A549 (cell line): Measurements from ENCODE around the gene FBXO7. TPM values are rescaled to one million over a fixed set of nuclear protein-coding genes. Genes with fewer than 3 reads are reported as not detected.

Source experiments
- ATAC-seq, 2 experiments: fragments of 200-7000 bp in 1 of 2; fragments of >200 bp in 1 of 2; cut with Nextera tagmentation in 1 of 2; cut with Tn5 transposase in 1 of 2; 3 replicates each; pipeline versions ENCODE4 v1.8.0 to v1.9.1; 2018 to 2020; ENCODE audit warnings: mild to moderate bottlenecking in 1 of 2, moderate library complexity in 1 of 2
- CTCF ChIA-PET: fragments of 300-600 bp; sonication (Branson Sonifier 250); formaldehyde crosslinking; extraction: SDS; loops from one replicate; lab custom pipeline; 2021; ENCODE audit warnings: antibody characterized with exemption, inconsistent platforms; lab: Yijun Ruan, JAX
- POLR2A ChIA-PET: fragments of 350-600 bp; formaldehyde crosslinking; extraction: SDS; loops from one replicate; lab custom pipeline; 2021; ENCODE audit warnings: antibody characterized with exemption, inconsistent platforms; lab: Yijun Ruan, JAX
- DNase-seq, 2 experiments: peaks; one replicate each; pipeline versions ENCODE4 v3.0.0 to v3.0.0-alpha.2; 2011 to 2016; ENCODE audit warnings: low read depth in 1 of 2, low spot score in 1 of 2
- FAIRE-seq: peaks from 2 replicates; lab custom pipeline; 2011; peaks lifted over from hg19 to GRCh38; lab: Jason Lieb, UNC
- H3K27ac ChIP-seq, 2 experiments: fragments of >200 bp; sonication (Bioruptor Twin); formaldehyde crosslinking; 3 replicates each; pipeline ENCODE4 v1.5.1; 2016 to 2017
- H3K4me1 ChIP-seq: fragments of >200 bp; sonication (Bioruptor Twin); formaldehyde crosslinking; 3 replicates; pipeline ENCODE4 v1.6.1; 2016
- H3K4me2 ChIP-seq: fragments of >200 bp; sonication (Bioruptor Twin); formaldehyde crosslinking; 3 replicates; pipeline ENCODE4 v1.6.1; 2016
- H3K4me3 ChIP-seq: fragments of >200 bp; sonication (Bioruptor Twin); formaldehyde crosslinking; 3 replicates; pipeline ENCODE4 v1.5.1; 2016
- H3K9me3 ChIP-seq: fragments of >200 bp; sonication (Bioruptor Twin); formaldehyde crosslinking; 3 replicates; pipeline ENCODE4 v1.6.1; 2016
- BHLHE40 ChIP-seq: IDR thresholded peaks from 2 replicates; pipeline ENCODE4 v1.6.1; 2012; ENCODE audit warnings: low read depth, low read length, inconsistent platforms
- CBX2 ChIP-seq: fragments of 200-600 bp; sonication (generic); IDR thresholded peaks from 2 replicates; pipeline ENCODE4 v1.6.1; 2016; ENCODE audit warnings: low read depth, mild to moderate bottlenecking, borderline replicate concordance
- CEBPB ChIP-seq, 2 experiments: fragments of >200 bp in 1 of 2; sonication (Bioruptor Twin) in 1 of 2; formaldehyde crosslinking in 1 of 2; IDR thresholded peaks; 2 replicates each; pipeline ENCODE4 v1.6.1; 2012 to 2016
- EHF ChIP-seq: fragments of 250-450 bp; sonication (Bioruptor Pico); IDR thresholded peaks from 2 replicates; pipeline ENCODE4 v1.5.0; 2020; ENCODE audit warnings: mild to moderate bottlenecking
- ESRRA ChIP-seq: fragments of 150-350 bp; IDR thresholded peaks from 2 replicates; pipeline ENCODE4 v1.6.1; 2014; ENCODE audit warnings: mild to moderate bottlenecking, low read length, borderline replicate concordance
- FOSL2 ChIP-seq, 2 experiments: fragments of 450-650 bp in 1 of 2; fragments of >200 bp in 1 of 2; sonication (Bioruptor Twin) in 1 of 2; formaldehyde crosslinking; IDR thresholded peaks; 2 replicates each; pipeline versions ENCODE4 v1.5.0 to v1.6.1; 2016 to 2020; ENCODE audit warnings: mild to moderate bottlenecking in 1 of 2, moderate library complexity in 1 of 2
- FOXS1 ChIP-seq: fragments of 250-450 bp; sonication (Bioruptor Pico); IDR thresholded peaks from 2 replicates; pipeline ENCODE4 v1.5.0; 2020; ENCODE audit warnings: mild to moderate bottlenecking, moderate library complexity
- GATA3 ChIP-seq: IDR thresholded peaks from 2 replicates; pipeline ENCODE4 v1.6.1; 2012; ENCODE audit warnings: borderline replicate concordance
- HOXA7 ChIP-seq: fragments of 250-450 bp; sonication (Bioruptor Pico); IDR thresholded peaks from 2 replicates; pipeline ENCODE4 v1.5.0; 2020; ENCODE audit warnings: mild to moderate bottlenecking, moderate library complexity
- HOXB5 ChIP-seq: fragments of 250-450 bp; sonication (Bioruptor Pico); IDR thresholded peaks from 2 replicates; pipeline ENCODE4 v1.5.0; 2020; ENCODE audit warnings: mild to moderate bottlenecking, moderate library complexity
- JUN ChIP-seq, 2 experiments: fragments of >200 bp; sonication (Bioruptor Twin); formaldehyde crosslinking; IDR thresholded peaks; 2 replicates in 1 of 2; 3 replicates in 1 of 2; pipeline ENCODE4 v1.6.1; 2016 to 2017
- MAX ChIP-seq: IDR thresholded peaks from 2 replicates; pipeline ENCODE4 v1.6.1; 2012
- MAZ ChIP-seq: fragments of 150-350 bp; IDR thresholded peaks from 2 replicates; pipeline ENCODE4 v1.6.1; 2014; ENCODE audit warnings: antibody characterized with exemption, low read depth, low read length, borderline replicate concordance
- MYC ChIP-seq: IDR thresholded peaks from 2 replicates; pipeline ENCODE4 v1.6.1; 2012; ENCODE audit warnings: mild to moderate bottlenecking, inconsistent platforms, low read length, improper control_type of control experiment, borderline replicate concordance
- POLR2A ChIP-seq: IDR thresholded peaks from 2 replicates; pipeline ENCODE4 v1.6.1; 2012; ENCODE audit warnings: mild to moderate bottlenecking, low read length
- POLR2AphosphoS2 ChIP-seq: conservative IDR thresholded peaks from 2 replicates; pipeline ENCODE4 v1.6.1; 2012; ENCODE audit warnings: low read length, improper control_type of control experiment, inconsistent platforms
- RNF2 ChIP-seq: fragments of 200-600 bp; sonication (generic); IDR thresholded peaks from 2 replicates; pipeline ENCODE4 v1.6.1; 2016; ENCODE audit warnings: low read depth, mild to moderate bottlenecking, antibody characterized with exemption, moderate library complexity, borderline replicate concordance
- SREBF2 ChIP-seq: fragments of 450-650 bp; IDR thresholded peaks from 2 replicates; pipeline ENCODE4 v1.6.1; 2014; ENCODE audit warnings: mild to moderate bottlenecking, moderate library complexity
- TFCP2L1 ChIP-seq: fragments of 250-450 bp; sonication (Bioruptor Pico); IDR thresholded peaks from 2 replicates; pipeline ENCODE4 v1.5.0; 2021; ENCODE audit warnings: mild to moderate bottlenecking
- USF2 ChIP-seq: fragments of 450-650 bp; IDR thresholded peaks from 2 replicates; pipeline ENCODE4 v1.6.1; 2014; ENCODE audit warnings: antibody characterized with exemption
- ZC3H11A ChIP-seq: fragments of 450-650 bp; IDR thresholded peaks from 2 replicates; pipeline ENCODE4 v1.6.1; 2014; ENCODE audit warnings: antibody characterized with exemption, mild to moderate bottlenecking
- ZFP36 ChIP-seq: fragments of 450-650 bp; IDR thresholded peaks from 2 replicates; pipeline ENCODE4 v1.6.1; 2014; ENCODE audit warnings: borderline replicate concordance; ENCODE audit not compliant: partially characterized antibody
- ZNF302 ChIP-seq: fragments of 250-450 bp; sonication (Bioruptor Pico); IDR thresholded peaks from 2 replicates; pipeline ENCODE4 v1.9.0; 2021; ENCODE audit warnings: inconsistent platforms, mild to moderate bottlenecking, moderate library complexity
- WGBS: methylation state at CpG from one replicate; pipeline ENCODE4 v1.1.6; 2017; ENCODE audit errors: missing lambda C conversion rate; 5-methylcytosine and 5-hydroxymethylcytosine counted together
- polyA plus RNA-seq, 4 experiments: library from polyadenylated mRNA; depleted of rRNA in 3 of 4; stranded (reverse); fragments of >200 nt; fragmentation: RNase III in 1 of 4; extraction: RNeasy Plus Mini Kit Qiagen cat#74134 plus additional on column Dnase treatment in 1 of 4; gene quantifications; 2 replicates in 3 of 4; 3 replicates in 1 of 4; pipeline ENCODE4 v1.2.3, GENCODE V29; 2011 to 2017
- TF ChIP-seq, protein P1 (sequence below): fragments of 250-450 bp; sonication (Bioruptor Pico); IDR thresholded peaks from 2 replicates; pipeline ENCODE4 v1.5.0; 2020; ENCODE audit warnings: low read depth, mild to moderate bottlenecking, moderate library complexity
- TF ChIP-seq, protein P2 (sequence below): fragments of >200 bp; sonication (Bioruptor Twin); formaldehyde crosslinking; IDR thresholded peaks from 2 replicates; pipeline ENCODE4 v1.6.1; 2016
- TF ChIP-seq, protein P3 (sequence below): IDR thresholded peaks from 2 replicates; pipeline ENCODE4 v1.6.1; 2012
- TF ChIP-seq, protein P4 (sequence below): fragments of 150-350 bp; IDR thresholded peaks from 2 replicates; pipeline ENCODE4 v1.6.1; 2014; ENCODE audit warnings: low read depth, mild to moderate bottlenecking, low read length
- TF ChIP-seq, protein P5 (sequence below): IDR thresholded peaks from 2 replicates; pipeline ENCODE4 v1.6.1; 2012; ENCODE audit warnings: low read depth, borderline replicate concordance

FBXO7 gene
- polyA plus RNA-seq, 2 of the 4 experiments (the other 2 are of a cell fraction): 58.0 to 131 TPM

DNA sequence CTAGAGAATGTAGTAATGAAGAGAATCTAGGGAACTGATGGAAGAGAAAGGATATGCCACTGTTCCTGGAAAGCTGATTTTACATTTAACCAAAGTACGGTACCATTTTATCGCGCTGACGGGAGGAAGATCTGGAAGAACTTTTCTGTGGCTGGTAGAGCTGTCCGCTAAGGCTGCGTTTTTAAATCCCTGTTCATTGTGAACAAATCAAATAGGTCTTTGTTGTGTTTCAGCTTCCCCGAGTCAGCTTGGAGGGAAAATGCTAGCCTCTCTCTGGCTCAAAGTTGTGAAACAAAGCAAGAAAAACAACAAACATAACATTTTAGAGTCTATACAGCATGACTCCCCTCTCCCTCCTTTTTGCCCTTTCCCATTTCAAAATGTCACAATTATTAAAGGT is 34.4 kb downstream of the FBXO7 start:
- H3K27ac ChIP-seq: no peak overlapping the region
- H3K4me1 ChIP-seq: no peaks in the 10 kb centered on the region
- ChIA-PET POLR2A (no interaction called here), CTCF (interaction anchor here (1.3 kb wide), 1 partner anchor 9 kb away, joined by 5 read pairs; no protein-coding TSS in a partner anchor)
- ATAC-seq (no peak), DNase-seq (no peak), FAIRE-seq (no peak)
- no peak overlapping the region for H3K4me3 ChIP-seq
- TF ChIP-seq, protein P1, sequence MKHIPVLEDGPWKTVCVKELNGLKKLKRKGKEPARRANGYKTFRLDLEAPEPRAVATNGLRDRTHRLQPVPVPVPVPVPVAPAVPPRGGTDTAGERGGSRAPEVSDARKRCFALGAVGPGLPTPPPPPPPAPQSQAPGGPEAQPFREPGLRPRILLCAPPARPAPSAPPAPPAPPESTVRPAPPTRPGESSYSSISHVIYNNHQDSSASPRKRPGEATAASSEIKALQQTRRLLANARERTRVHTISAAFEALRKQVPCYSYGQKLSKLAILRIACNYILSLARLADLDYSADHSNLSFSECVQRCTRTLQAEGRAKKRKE (CRISPR knock-in tag): no peak
- TF ChIP-seq RNF2 (no peak), POLR2A (no peak), CBX2 (no peak), ZNF302 (CRISPR knock-in tag) (no peak), ZFP36 (no peak), HOXB5 (CRISPR knock-in tag) (no peak), ZC3H11A (no peak), MYC (no peak), FOSL2 (IDR thresholded peaks at IDR 0.05) (no peak), FOSL2 (CRISPR knock-in tag; IDR thresholded peaks at IDR 0.05) (no peak), BHLHE40 (no peak), MAZ (no peak)
- TF ChIP-seq, protein P2, sequence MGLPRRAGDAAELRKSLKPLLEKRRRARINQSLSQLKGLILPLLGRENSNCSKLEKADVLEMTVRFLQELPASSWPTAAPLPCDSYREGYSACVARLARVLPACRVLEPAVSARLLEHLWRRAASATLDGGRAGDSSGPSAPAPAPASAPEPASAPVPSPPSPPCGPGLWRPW: no peak
- TF ChIP-seq, protein P3, sequence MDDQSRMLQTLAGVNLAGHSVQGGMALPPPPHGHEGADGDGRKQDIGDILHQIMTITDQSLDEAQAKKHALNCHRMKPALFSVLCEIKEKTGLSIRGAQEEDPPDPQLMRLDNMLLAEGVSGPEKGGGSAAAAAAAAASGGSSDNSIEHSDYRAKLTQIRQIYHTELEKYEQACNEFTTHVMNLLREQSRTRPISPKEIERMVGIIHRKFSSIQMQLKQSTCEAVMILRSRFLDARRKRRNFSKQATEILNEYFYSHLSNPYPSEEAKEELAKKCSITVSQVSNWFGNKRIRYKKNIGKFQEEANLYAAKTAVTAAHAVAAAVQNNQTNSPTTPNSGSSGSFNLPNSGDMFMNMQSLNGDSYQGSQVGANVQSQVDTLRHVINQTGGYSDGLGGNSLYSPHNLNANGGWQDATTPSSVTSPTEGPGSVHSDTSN: no peak
- TF ChIP-seq, protein P4, sequence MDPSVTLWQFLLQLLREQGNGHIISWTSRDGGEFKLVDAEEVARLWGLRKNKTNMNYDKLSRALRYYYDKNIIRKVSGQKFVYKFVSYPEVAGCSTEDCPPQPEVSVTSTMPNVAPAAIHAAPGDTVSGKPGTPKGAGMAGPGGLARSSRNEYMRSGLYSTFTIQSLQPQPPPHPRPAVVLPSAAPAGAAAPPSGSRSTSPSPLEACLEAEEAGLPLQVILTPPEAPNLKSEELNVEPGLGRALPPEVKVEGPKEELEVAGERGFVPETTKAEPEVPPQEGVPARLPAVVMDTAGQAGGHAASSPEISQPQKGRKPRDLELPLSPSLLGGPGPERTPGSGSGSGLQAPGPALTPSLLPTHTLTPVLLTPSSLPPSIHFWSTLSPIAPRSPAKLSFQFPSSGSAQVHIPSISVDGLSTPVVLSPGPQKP: no peak
- 92% methylated on average over 7 of the region's 7 CpGs for WGBS
- H3K9me3 ChIP-seq: no peaks in the 10 kb centered on the region
- H3K4me2 ChIP-seq: no peak overlapping the region

DNA sequence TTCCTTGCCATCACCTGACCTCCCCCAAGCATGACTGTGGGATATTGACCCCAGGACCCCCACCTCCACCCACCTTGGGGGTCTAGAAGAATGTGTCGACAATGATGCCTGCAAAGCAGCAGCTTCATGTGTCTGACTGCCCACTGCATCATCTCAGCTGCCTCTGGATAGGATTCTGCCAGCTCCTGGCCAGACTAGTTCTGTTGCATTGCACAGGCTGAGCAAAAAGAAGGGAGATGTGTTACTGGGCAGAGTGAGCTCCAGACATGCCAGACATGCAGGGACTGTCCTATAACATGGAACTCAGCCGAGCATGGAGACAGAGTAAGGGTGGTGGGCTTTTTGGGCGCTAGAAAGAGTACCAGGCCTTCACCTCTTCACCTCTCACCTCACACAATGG is 36.7 kb downstream of the FBXO7 start:
- no peak overlapping the region for H3K4me3 ChIP-seq
- no peaks in the 10 kb centered on the region for H3K4me1 ChIP-seq
- DNase-seq: no peak
- TF ChIP-seq FOSL2 (IDR thresholded peaks at IDR 0.05) (no peak), FOSL2 (CRISPR knock-in tag; IDR thresholded peaks at IDR 0.05) (no peak), FOXS1 (CRISPR knock-in tag) (no peak), GATA3 (no peak), RNF2 (no peak), USF2 (no peak), HOXA7 (CRISPR knock-in tag) (no peak), JUN (IDR thresholded peaks at IDR 0.05) (no peak), POLR2AphosphoS2 (no peak), CEBPB (IDR thresholded peaks at IDR 0.05) (no peak), TFCP2L1 (CRISPR knock-in tag) (no peak), MAX (no peak), ZC3H11A (no peak), EHF (no peak), ESRRA (no peak), POLR2A (no peak), BHLHE40 (no peak), SREBF2 (no peak)
- TF ChIP-seq, protein P5, sequence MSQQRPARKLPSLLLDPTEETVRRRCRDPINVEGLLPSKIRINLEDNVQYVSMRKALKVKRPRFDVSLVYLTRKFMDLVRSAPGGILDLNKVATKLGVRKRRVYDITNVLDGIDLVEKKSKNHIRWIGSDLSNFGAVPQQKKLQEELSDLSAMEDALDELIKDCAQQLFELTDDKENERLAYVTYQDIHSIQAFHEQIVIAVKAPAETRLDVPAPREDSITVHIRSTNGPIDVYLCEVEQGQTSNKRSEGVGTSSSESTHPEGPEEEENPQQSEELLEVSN: no peak
- H3K4me2 ChIP-seq: no peak overlapping the region
- no peak overlapping the region for H3K27ac ChIP-seq
- ChIA-PET POLR2A (no interaction called here), CTCF (no interaction called here)
- no peak for FAIRE-seq
- 7% methylated on average over 3 of the region's 3 CpGs for WGBS
- no peak for ATAC-seq
- no peaks in the 10 kb centered on the region for H3K9me3 ChIP-seq
